Stimulated activated CD8-positive, alpha-beta memory T cell treated with anti-CD3 and anti-CD28 coated beads, Interleukin-7, amount 100 ng/mL, for 48 hours (primary cell): ENCODE measurements around the gene PCDHA11.
"Not testable (repeated sequence)": the region's sequence is repeated elsewhere in the genome, so short reads cannot be mapped to it uniquely, and the experiment has no call there.

ENCODE experiments used
- DNase-seq, 2 donors: peaks; one replicate each; pipeline ENCODE4 v3.0.0-alpha.2; 2020; ENCODE audit warnings: low read depth in 1 of 2; ENCODE audit errors: extremely low read depth in 1 of 2

PCDHA11 gene

DNA sequence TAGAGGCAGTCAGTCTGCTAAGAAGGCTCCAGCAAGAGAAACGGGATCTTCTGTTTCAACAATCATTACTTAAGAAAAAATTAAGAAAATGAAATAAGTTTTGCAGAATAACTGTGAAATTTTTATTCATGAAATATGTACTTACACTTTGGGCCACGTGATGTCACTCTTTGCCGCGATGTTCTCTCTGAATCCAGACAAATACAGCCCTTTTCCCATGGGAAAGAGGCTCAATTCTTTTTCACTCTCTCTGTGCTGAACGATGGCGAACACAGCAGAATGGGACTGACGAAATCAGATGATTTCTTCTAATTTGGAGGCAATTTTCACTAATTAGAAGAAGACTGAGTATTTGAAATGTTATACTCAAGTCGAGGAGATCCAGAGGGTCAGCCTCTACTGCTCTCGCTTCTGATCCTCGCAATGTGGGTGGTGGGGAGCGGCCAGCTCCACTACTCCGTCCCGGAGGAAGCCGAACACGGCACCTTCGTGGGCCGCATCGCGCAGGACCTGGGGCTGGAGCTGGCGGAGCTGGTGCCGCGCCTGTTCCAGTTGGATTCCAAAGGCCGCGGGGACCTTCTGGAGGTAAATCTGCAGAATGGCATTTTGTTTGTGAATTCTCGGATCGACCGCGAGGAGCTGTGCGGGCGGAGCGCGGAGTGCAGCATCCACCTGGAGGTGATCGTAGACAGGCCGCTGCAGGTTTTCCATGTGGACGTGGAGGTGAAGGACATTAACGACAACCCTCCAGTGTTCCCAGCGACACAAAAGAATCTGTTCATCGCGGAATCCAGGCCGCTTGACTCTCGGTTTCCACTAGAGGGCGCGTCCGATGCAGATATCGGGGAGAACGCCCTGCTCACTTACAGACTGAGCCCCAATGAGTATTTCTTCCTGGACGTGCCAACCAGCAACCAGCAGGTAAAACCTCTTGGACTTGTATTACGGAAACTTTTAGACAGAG is 20.3 kb upstream of the PCDHA11 start, which contains the start of gene PCDHA9:
PCDHA9 (plus strand) TSS at position 244 of the 964 bp plus-strand sequence; CDS start at position 358, 114 bp downstream.
- DNase-seq, result not testable (repeated sequence)

DNA sequence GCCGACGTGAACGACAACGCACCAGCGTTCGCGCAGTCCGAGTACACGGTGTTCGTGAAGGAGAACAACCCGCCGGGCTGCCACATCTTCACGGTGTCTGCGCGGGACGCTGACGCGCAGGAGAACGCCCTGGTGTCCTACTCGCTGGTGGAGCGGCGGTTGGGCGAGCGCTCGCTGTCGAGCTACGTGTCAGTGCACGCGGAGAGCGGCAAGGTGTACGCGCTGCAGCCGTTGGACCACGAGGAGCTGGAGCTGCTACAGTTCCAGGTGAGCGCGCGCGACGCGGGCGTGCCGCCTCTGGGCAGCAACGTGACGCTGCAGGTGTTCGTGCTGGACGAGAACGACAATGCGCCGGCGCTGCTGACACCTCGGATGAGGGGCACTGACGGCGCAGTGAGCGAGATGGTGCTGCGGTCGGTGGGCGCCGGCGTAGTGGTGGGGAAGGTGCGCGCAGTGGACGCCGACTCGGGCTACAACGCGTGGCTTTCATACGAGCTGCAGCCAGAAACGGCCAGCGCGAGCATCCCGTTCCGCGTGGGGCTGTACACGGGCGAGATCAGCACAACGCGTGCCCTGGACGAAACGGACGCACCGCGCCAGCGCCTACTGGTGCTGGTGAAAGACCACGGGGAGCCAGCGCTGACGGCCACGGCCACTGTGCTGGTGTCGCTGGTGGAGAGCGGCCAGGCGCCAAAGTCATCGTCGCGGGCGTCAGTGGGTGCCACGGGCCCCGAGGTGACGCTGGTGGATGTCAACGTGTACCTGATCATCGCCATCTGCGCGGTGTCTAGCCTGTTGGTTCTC is 18.7 kb upstream of the PCDHA11 start:
- DNase-seq, result not testable (repeated sequence)

DNA sequence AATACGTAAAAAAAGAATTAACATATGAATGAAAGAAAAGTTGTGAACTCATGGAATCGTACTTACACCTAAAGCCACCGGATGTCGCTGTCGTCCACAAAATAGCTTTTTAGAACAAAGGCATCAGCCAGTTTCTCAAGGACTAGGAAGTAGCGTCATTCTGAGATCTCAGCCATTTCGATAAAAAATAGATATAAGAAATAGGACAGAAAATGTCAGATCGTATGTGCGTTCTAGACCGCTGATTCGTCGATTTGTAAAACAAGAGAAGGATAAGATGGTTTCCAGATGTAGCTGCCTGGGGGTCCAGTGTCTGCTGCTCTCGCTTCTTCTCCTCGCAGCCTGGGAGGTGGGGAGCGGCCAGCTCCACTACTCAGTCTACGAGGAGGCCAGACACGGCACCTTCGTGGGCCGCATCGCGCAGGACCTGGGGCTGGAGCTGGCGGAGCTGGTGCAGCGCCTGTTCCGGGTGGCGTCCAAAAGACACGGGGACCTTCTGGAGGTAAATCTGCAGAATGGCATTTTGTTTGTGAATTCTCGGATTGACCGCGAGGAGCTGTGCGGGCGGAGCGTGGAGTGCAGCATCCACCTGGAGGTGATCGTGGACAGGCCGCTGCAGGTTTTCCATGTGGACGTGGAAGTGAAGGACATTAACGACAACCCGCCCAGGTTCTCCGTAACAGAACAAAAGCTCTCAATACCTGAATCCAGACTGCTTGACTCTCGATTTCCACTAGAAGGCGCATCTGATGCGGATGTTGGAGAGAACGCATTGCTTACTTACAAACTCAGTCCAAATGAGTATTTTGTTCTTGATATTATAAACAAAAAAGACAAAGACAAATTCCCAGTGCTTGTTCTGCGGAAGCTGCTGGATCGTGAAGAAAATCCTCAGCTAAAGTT is 12.7 kb upstream of the PCDHA11 start, which contains the start of gene PCDHA10:
PCDHA10 (plus strand) TSS at position 126 of the 903 bp plus-strand sequence; CDS start at position 278, 152 bp downstream.
- DNase-seq, result no peak

DNA sequence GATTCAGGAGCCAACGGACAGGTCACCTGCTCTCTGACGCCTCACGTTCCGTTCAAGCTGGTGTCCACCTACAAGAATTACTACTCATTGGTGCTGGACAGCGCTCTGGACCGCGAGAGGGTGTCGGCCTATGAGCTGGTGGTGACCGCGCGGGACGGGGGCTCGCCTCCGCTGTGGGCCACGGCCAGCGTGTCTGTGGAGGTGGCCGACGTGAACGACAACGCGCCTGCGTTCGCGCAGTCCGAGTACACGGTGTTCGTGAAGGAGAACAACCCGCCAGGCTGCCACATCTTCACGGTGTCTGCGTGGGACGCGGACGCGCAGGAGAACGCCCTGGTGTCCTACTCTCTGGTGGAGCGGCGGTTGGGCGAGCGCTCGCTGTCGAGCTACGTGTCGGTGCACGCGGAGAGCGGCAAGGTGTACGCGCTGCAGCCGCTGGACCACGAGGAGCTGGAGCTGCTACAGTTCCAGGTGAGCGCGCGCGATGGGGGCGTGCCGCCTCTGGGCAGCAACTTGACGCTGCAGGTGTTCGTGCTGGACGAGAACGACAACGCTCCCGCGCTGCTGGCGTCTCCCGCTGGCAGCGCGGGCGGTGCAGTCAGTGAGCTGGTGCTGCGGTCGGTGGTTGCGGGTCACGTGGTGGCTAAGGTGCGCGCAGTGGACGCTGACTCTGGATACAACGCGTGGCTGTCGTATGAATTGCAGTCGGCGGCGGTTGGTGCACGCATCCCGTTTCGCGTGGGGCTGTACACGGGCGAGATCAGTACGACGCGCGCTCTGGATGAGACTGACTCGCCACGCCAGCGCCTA is 11.4 kb upstream of the PCDHA11 start:
- DNase-seq, result no peak

DNA sequence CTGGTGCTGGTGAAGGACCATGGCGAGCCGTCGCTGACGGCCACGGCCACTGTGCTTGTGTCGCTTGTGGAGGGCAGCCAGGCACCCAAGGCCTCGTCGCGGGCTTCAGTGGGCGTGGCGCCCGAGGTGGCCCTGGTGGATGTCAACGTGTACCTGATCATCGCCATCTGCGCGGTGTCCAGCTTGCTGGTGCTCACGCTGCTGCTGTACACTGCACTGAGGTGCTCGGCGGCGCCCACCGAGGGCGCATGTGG is 10.8 kb upstream of the PCDHA11 start:
- no peak for DNase-seq

DNA sequence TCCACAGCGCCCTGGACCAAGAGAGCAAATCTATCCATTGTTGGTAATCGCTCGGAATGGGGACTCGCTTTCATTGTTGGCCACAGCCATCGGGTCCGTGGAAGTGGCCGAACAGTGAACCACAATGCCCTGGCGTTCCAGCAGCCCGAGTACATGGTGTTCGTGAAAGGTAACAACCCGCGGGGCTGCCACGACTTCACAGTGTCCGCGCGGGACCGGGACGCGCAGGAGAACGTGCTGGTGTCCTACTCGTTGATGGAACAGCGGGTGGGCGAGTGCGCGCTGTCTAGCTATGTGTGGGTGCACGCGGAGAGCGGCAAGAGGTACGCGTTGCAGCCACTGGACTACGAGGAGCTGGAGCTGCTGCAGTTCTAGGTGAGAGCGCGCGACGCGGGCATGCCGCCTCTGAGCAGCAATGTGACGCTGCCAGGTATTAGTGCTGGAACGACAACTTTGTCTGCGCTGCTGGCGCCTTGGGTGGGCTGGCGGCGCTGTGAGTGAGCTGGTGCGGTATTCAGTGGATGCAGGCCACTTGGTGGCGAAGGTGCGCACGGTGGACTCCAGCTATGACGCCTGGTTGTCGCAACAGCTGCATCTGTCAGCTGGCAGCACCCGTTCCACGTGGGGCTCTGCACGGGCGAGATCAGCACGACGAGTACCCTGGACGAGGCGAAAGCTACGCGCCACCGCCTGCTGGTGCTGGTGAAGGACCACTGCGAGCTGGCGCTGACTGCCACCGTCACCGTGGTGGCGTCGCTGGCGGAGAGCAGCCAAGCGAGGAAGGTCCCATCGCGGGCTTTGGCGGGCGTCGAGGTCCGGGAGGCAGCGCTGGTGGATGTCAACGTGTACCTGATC is 6.1 kb upstream of the PCDHA11 start:
- no peak for DNase-seq

DNA sequence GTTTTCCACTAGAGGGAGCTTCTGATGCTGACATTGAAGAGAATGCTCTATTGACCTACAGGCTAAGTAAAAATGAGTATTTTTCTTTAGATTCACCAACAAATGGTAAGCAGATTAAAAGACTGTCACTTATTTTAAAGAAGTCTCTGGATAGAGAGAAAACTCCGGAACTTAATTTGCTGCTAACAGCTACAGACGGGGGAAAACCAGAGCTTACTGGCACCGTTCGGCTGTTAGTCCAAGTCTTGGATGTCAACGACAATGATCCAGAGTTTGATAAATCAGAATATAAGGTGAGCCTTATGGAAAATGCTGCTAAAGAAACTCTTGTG is 764 bp downstream of the PCDHA11 start:
- DNase-seq, result no peak

DNA sequence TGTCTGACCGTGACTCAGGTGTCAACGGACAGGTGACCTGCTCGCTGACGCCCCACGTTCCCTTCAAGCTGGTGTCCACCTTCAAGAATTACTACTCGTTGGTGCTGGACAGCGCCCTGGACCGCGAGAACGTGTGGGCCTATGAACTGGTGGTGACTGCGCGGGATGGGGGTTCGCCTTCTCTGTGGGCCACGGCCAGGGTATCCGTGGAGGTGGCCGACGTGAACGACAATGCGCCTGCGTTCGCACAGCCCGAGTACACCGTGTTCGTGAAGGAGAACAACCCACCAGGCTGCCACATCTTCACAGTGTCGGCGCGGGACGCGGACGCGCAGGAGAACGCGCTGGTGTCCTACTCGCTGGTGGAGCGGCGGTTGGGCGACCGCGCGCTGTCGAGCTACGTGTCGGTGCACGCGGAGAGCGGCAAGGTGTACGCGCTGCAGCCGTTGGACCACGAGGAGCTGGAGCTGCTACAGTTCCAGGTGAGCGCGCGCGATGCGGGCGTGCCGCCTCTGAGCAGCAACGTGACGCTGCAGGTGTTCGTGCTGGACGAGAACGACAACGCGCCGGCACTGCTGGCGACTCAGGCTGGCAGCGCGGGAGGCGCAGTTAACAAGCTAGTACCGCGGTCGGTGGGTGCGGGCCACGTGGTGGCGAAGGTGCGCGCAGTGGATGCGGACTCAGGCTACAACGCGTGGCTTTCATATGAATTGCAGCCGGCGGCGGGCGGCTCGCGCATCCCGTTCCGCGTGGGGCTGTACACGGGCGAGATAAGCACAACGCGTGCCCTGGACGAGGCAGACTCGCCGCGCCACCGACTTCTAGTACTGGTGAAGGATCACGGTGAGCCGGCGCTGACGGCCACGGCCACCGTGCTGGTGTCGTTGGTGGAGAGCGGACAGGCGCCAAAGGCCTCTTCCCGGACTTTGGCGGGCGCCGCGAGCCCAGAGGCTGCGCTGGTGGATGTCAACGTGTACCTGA is 1.8 kb downstream of the PCDHA11 start:
- DNase-seq, result no peak

DNA sequence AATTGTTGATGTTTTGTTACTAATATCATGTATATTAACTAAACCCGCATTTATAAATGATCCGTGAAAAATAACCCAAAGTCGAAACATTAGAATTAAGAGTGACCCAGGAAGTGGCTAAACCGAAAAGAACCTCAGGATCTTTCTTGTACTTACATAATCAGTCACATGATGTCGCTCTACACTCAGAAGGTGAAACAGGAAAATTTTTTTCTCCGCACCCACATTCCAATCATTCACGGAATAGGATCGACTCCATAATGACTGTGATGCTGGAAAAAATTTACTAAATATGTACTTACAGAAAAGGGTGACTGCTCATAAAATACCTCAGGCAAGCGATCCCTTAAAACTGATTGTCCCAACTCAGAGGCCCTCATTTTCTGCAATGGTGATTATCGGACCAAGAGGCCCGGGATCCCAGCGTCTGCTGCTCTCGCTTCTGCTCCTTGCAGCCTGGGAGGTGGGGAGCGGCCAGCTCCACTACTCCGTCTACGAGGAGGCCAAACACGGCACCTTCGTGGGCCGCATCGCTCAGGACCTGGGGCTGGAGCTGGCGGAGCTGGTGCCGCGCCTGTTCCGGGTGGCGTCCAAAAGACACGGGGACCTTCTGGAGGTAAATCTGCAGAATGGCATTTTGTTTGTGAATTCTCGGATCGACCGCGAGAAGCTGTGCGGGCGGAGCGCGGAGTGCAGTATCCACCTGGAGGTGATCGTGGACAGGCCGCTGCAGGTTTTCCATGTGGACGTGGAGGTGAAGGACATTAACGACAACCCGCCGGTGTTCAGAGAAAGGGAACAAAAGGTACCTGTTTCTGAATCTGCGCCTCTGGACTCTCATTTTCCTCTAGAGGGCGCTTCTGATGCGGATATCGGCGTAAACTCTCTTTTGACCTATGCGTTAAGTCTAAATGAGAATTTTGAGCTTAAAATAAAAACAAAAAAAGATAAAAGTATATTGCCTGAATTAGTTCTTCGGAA is 6.6 kb downstream of the PCDHA11 start, which contains the start of gene PCDHA12:
PCDHA12 (plus strand) TSS at position 224 of the 981 bp plus-strand sequence; CDS start at position 389, 165 bp downstream.
- no peak for DNase-seq

DNA sequence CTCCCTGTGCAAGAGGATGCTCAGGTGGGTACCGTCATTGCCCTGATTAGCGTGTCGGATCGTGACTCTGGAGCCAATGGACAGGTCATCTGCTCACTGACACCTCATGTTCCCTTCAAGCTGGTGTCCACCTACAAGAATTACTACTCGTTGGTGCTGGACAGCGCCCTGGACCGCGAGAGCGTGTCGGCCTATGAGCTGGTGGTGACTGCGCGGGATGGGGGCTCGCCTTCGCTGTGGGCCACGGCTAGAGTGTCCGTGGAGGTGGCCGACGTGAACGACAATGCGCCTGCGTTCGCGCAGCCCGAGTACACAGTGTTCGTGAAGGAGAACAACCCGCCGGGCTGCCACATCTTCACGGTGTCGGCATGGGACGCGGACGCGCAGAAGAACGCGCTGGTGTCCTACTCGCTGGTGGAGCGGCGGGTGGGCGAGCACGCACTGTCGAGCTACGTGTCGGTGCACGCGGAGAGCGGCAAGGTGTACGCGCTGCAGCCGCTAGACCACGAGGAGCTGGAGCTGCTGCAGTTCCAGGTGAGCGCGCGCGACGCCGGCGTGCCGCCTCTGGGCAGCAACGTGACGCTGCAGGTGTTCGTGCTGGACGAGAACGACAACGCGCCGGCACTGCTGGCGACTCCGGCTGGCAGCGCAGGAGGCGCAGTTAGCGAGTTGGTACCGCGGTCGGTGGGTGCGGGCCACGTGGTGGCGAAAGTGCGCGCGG is 7.9 kb downstream of the PCDHA11 start:
- not testable (repeated sequence) for DNase-seq

DNA sequence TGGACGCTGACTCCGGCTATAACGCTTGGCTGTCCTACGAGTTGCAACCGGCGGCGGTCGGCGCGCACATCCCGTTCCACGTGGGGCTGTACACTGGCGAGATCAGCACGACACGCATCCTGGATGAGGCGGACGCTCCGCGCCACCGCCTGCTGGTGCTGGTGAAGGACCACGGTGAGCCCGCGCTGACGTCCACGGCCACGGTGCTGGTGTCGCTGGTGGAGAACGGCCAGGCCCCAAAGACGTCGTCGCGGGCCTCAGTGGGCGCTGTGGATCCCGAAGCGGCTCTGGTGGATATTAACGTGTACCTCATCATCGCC is 8.5 kb downstream of the PCDHA11 start:
- no peak for DNase-seq

DNA sequence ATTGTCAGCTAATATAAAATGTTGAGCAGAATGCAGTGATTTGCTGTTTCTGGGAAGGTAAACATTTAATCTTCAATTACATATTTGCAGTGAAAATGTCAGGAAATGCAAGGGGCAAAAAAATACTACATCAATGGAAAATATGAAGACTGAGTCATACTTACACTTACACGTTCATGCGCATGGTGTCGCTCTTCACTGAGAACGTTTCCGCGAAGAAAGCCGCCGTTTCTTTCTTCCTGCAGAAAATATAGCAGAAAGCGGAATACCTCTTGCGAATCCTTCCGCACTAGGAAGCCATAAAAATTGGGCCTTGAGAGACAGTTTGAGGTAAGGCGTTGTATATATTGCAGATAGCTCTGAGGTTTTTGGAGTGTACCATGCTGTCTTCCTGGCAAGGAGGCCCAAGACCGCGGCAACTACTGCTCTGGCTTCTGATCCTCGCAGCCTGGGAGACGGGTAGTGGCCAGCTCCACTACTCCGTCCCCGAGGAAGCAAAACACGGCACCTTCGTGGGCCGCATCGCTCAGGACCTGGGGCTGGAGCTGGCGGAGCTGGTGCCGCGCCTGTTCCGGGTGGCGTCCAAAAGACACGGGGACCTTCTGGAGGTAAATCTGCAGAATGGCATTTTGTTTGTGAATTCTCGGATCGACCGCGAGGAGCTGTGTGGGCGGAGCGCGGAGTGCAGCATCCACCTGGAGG is 13.3 kb downstream of the PCDHA11 start, which contains the start of gene PCDHA13:
PCDHA13 (plus strand) TSS at position 236 of the 702 bp plus-strand sequence; CDS start at position 381, 145 bp downstream.
- DNase-seq, result no peak

DNA sequence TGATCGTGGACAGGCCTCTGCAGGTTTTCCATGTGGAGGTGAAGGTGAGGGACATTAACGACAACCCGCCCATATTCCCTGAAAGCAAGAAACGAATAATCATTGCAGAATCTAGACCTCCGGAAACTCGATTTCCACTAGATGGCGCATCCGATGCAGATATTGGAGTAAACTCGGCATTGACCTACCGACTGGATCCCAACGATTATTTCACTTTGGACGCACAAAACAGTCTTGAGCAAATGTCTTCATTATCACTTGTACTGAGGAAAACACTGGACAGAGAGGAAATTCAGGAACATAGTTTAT is 13.8 kb downstream of the PCDHA11 start:
- DNase-seq, result no peak

DNA sequence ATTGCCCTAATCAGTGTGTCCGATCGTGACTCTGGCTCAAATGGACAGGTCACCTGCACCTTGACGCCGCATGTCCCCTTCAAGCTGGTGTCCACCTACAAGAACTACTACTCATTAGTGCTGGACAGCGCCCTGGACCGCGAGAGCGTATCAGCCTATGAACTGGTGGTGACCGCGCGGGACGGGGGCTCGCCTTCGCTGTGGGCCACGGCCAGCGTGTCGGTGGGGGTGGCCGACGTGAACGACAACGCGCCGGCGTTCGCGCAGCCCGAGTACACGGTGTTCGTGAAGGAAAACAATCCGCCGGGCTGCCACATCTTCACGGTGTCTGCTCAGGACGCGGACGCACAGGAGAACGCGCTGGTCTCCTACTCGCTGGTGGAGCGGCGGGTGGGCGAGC is 14.6 kb downstream of the PCDHA11 start:
- no peak for DNase-seq

DNA sequence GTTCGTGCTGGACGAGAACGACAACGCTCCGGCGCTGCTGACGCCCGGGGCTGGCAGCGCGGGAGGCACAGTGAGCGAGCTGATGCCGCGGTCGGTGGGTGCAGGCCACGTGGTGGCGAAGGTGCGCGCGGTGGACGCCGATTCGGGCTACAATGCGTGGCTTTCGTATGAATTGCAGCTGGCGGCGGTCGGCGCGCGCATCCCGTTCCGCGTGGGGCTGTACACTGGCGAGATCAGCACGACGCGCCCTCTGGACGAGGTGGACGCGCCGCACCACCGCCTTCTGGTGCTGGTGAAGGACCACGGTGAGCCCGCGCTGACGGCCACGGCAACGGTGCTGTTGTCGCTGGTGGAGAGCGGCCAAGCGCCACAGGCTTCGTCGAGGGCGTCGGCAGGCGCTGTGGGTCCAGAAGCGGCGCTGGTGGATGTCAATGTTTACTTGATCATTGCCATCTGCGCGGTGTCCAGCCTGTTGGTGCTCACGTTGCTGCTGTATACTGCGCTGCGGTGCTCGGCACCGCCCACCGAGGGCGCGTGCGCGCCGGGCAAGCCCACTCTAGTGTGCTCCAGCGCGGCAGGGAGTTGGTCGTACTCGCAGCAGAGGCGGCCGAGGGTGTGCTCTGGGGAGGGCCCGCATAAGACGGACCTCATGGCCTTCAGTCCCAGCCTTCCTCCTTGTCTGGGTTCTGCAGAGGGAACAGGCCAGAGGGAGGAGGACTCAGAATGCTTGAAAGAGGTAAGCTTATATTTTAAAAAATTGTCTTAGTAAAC is 15.4 kb downstream of the PCDHA11 start:
- no peak for DNase-seq
